CD4-positive, alpha-beta T cell (primary cell): ENCODE measurements around the gene LRP1B. TPM values are rescaled to one million over a fixed set of nuclear protein-coding genes. Genes with fewer than 3 reads are reported as not detected.

Source experiments
- ATAC-seq: fragments of 200-7000 bp; cut with Tn5 transposase; one replicate; pipeline ENCODE4 v1.10.0; 2022; ENCODE audit warnings: mild to moderate bottlenecking; ENCODE audit not compliant: poor library complexity
- CTCF ChIA-PET: fragments of 350-600 bp; sonication (Branson Sonifier 250); formaldehyde crosslinking; loops from one replicate; lab custom pipeline; 2021; ENCODE audit warnings: antibody characterized with exemption, inconsistent platforms; lab: Charles Lee
- POLR2A ChIA-PET: fragments of 350-600 bp; sonication (Branson Sonifier 250); formaldehyde crosslinking; loops from one replicate; lab custom pipeline; 2021; ENCODE audit warnings: antibody characterized with exemption, inconsistent platforms; lab: Charles Lee
- DNase-seq, 14 experiments: peaks; one replicate each; pipeline ENCODE4 v3.0.0-alpha.2; 2013 to 2020; ENCODE audit warnings: mixed read lengths in 2 of 14
- H3K27ac ChIP-seq, 2 donors: one replicate each; pipeline versions ENCODE4 v1.5.1 to v1.7.0; 2013; ENCODE audit warnings: low read length in 2 of 2, low read depth in 1 of 2, mild to moderate bottlenecking in 1 of 2
- H3K27me3 ChIP-seq, 2 experiments: 1 replicate in 1 of 2; 2 replicates in 1 of 2; pipeline versions ENCODE4 v1.6.1 to v1.7.0; 2013; ENCODE audit warnings: low read length in 2 of 2, control low read depth in 1 of 2, mild to moderate bottlenecking in 1 of 2, moderate library complexity in 1 of 2; ENCODE audit not compliant: insufficient read depth in 2 of 2, control insufficient read depth in 1 of 2
- H3K36me3 ChIP-seq: one replicate; pipeline ENCODE4 v1.6.1; 2013; ENCODE audit warnings: low read length, control low read depth; ENCODE audit not compliant: insufficient read depth
- H3K4me1 ChIP-seq: one replicate; pipeline ENCODE4 v1.6.1; 2013; ENCODE audit warnings: low read length, control low read depth; ENCODE audit not compliant: insufficient read depth
- H3K4me3 ChIP-seq: one replicate; pipeline ENCODE4 v1.5.1; 2013; ENCODE audit warnings: mild to moderate bottlenecking, low read length, moderate library complexity
- H3K9me3 ChIP-seq, 2 experiments: 1 replicate in 1 of 2; 2 replicates in 1 of 2; pipeline versions ENCODE4 v1.6.1 to v1.7.0; 2013; ENCODE audit warnings: low read length in 2 of 2, mild to moderate bottlenecking in 2 of 2, control low read depth in 1 of 2, moderate library complexity in 1 of 2; ENCODE audit not compliant: control insufficient read depth in 1 of 2, insufficient read depth in 1 of 2
- H3K27ac Mint-ChIP-seq: one replicate; pipeline ENCODE4 v1.8.0; 2020; ENCODE audit warnings: mixed read lengths
- H3K27me3 Mint-ChIP-seq: one replicate; pipeline ENCODE4 v1.8.0; 2021; ENCODE audit warnings: mixed read lengths
- H3K36me3 Mint-ChIP-seq: one replicate; pipeline ENCODE4 v1.8.0; 2021; ENCODE audit warnings: low read depth, mixed read lengths
- H3K4me1 Mint-ChIP-seq: one replicate; pipeline ENCODE4 v1.8.0; 2021; ENCODE audit warnings: low read depth, mixed read lengths
- H3K4me3 Mint-ChIP-seq: one replicate; pipeline ENCODE4 v1.8.0; 2020; ENCODE audit warnings: mild to moderate bottlenecking, mixed read lengths
- H3K9me3 Mint-ChIP-seq: one replicate; pipeline ENCODE4 v1.8.0; 2020; ENCODE audit warnings: mixed read lengths
- CTCF ChIP-seq: fragments of 200-600 bp; IDR thresholded peaks from one replicate; pipeline ENCODE4 v1.8.0; 2022; ENCODE audit warnings: antibody characterized with exemption, mild to moderate bottlenecking
- intact Hi-C, 2 experiments: fragments of 100-400 bp; cut with DNase I in 1 of 2; cut with micrococcal nuclease in 1 of 2; formaldehyde crosslinking; loops; one replicate each; pipeline versions ENCODE4 v1.15.1 to v1.9.0; 2023 to 2025; cut with DNase I, micrococcal nuclease
- total RNA-seq, 174 experiments: library from RNA in 2 of 174; stranded (reverse) in 2 of 174; gene quantifications; one replicate each; pipeline ENCODE4 v1.2.3 and lab custom pipeline; 2021 to 2026

The LRP1B gene
- total RNA-seq, 2 experiments from 2014 or later: not detected

GRCh38 chr2:142042536-142043199 is 88.1 kb downstream of the LRP1B start:
- POLR2A ChIA-PET: no interaction called here
- Histone ChIP-seq H3K4me1 (no peaks in the 10 kb centered on the region), H3K36me3 (no peaks in the 10 kb centered on the region), H3K4me3 (no peak overlapping the region), H3K9me3 (no peaks in the 10 kb centered on the region), H3K27ac (no peak overlapping the region), H3K27me3 (no peaks in the 10 kb centered on the region)
- no peaks in the 10 kb centered on the region for H3K4me1 Mint-ChIP-seq
- no peaks in the 10 kb centered on the region for H3K36me3 Mint-ChIP-seq
- H3K27me3 Mint-ChIP-seq: no peaks in the 10 kb centered on the region
- H3K9me3 Mint-ChIP-seq: peaks cover 5% of the 10 kb centered on the region
- H3K27ac Mint-ChIP-seq: no peak overlapping the region
- ATAC-seq (no peak), DNase-seq (no peak)
- no peak overlapping the region for H3K4me3 Mint-ChIP-seq
- CTCF ChIA-PET: interaction anchor here (1.0 kb wide), 1 partner anchor 9 kb away, joined by 3 read pairs; no protein-coding TSS in a partner anchor
- no peak for TF ChIP-seq CTCF
- intact Hi-C loops: no loop called here

GRCh38 chr2:142041996-142042395 is 88.8 kb downstream of the LRP1B start:
- ATAC-seq: no peak
- ChIA-PET CTCF (interaction anchor here (1.0 kb wide), 1 partner anchor 9 kb away, joined by 3 read pairs; no protein-coding TSS in a partner anchor), POLR2A (no interaction called here)
- Mint-ChIP-seq H3K27ac (no peak overlapping the region), H3K27me3 (no peaks in the 10 kb centered on the region), H3K36me3 (no peaks in the 10 kb centered on the region), H3K4me3 (no peak overlapping the region), H3K4me1 (no peaks in the 10 kb centered on the region), H3K9me3 (peaks cover 5% of the 10 kb centered on the region)
- Histone ChIP-seq H3K36me3 (no peaks in the 10 kb centered on the region), H3K4me1 (no peaks in the 10 kb centered on the region), H3K27me3 (no peaks in the 10 kb centered on the region), H3K27ac (no peak overlapping the region), H3K4me3 (no peak overlapping the region), H3K9me3 (no peaks in the 10 kb centered on the region)
- no peak for DNase-seq
- no peak for TF ChIP-seq CTCF
- intact Hi-C loops: no loop called here

- POLR2A ChIA-PET: no interaction called here
- no peak overlapping the region for H3K4me3 Mint-ChIP-seq
- peaks cover 5% of the 10 kb centered on the region for H3K9me3 Mint-ChIP-seq
- Histone ChIP-seq H3K27me3 (no peaks in the 10 kb centered on the region), H3K27ac (no peak overlapping the region), H3K9me3 (no peaks in the 10 kb centered on the region), H3K4me1 (no peaks in the 10 kb centered on the region), H3K36me3 (no peaks in the 10 kb centered on the region), H3K4me3 (no peak overlapping the region)
- H3K27me3 Mint-ChIP-seq: no peaks in the 10 kb centered on the region
- no peak for DNase-seq
- no peak for TF ChIP-seq CTCF
- CTCF ChIA-PET: no interaction called here
- no peak overlapping the region for H3K27ac Mint-ChIP-seq
- H3K4me1 Mint-ChIP-seq: no peaks in the 10 kb centered on the region
- no peaks in the 10 kb centered on the region for H3K36me3 Mint-ChIP-seq
- intact Hi-C loops: no loop called here
- ATAC-seq: no peak
These were observed 89.7 kb downstream of the LRP1B start for GRCh38 chr2:142041105-142041504.
